Cardiac septum (tissue), 1 donor: ENCODE data around the gene RHBDF1. TPM values are rescaled to one million over a fixed set of nuclear protein-coding genes. Genes with fewer than 3 reads are reported as not detected.
A peak's percentile ranks its signal among the peaks of the same experiment; 100 is the strongest.
"Not testable (repeated sequence)": the region's sequence is repeated elsewhere in the genome, so short reads cannot be mapped to it uniquely, and the experiment has no call there.

ENCODE experiments used
- DNase-seq: peaks from one replicate; pipeline ENCODE4 v3.0.0-alpha.2; 2020; ENCODE audit warnings: low spot score
- intact Hi-C: fragments of 100-400 bp; cut with DNase I; formaldehyde crosslinking; loops from one replicate; pipeline ENCODE4 v1.14.0; 2022
- total RNA-seq: library from RNA; stranded (reverse); fragmentation: NEBNext Ultra II Directional; extraction: Animal tissue kit (Norgen Biotek cat#: 25700); gene quantifications from one replicate; pipeline ENCODE4 v1.2.1, GENCODE V29; 2021
- donor health status: DM: no; HTN: no; CAD: no.

The RHBDF1 gene
- total RNA-seq, 1 donor from 2014 or later: 31.4 TPM

GRCh38 chr16:62968-63391, 9.5 kb downstream of the RHBDF1 start:
- no peak for DNase-seq
- intact Hi-C loops: no loop called here

- intact Hi-C loops: no loop called here
- no peak for DNase-seq
These were observed 10.0 kb downstream of the RHBDF1 start for GRCh38 chr16:62283-62967.

- DNase-seq: no peak
- intact Hi-C loops: no loop called here
These were observed 10.6 kb downstream of the RHBDF1 start for GRCh38 chr16:61879-62281.

DNA sequence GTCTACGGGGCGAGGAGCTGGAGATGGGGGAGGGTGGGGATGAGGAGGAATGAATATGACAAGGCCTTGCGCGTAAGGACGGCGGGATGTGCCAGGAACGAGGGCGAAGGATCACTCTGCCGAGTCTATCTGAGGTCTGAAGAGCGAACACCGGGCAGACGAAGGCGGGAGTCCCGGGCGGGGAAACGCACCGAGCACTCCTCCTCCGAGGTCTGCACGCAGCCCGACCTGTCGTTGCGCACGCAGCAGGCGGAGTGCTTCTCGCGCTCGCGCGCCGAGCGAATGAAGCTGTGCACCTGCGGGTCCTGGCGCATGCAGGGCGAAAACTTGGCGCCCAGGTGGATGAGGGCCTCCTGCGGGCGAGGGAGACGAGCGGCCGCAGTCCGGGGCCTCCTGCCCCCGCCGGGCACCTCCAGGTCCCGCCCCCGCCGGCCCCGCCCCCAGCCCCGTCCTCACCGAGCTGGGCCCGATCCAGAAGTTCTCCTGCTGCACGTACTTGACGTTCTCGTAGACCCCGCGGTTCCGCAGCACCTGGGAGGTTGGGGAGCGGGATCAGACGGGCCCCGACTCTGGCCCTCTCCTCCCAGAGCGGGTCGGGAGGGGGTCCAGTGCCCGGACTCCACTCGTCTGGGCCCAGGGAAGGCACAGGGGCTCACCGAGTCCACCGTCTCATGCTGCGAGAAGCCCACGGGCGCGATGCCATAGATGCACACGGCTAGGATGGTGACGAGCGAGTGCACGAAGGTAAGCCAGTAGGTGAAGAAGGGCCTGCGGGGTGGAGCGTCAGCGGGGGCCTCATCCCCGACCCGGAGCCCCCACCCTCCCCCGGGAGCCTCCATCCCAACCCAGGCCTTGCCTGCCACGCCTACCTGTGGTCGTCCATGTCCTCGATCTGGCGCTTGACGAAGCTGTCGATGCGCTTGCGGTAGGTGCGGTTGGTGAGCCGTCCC, 11.2 kb downstream of the RHBDF1 start:
- intact Hi-C loops: no loop called here
- no peak for DNase-seq

DNA sequence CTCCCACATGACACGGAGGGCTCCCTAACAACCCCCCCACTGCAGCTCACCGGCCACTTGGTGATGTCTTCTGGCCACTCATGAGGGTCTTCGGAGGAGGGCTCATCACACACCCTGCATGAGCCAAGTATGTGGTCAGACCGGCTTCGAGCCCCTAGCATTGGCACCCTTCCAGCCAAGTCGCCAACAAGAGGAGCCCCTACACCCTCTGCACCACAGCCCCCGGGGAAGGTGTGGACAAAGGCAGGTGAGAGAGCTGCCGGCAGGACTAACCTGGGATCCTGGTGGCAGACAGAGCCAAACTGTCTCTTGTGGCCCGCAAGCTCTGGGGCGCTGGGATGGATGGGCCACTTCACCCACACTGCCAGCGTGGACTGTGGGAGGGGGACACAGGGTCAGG, 12.3 kb downstream of the RHBDF1 start:
- no peak for DNase-seq
- intact Hi-C loops: no loop called here

- intact Hi-C loops: no loop called here
- no peak for DNase-seq
These were observed 12.9 kb downstream of the RHBDF1 start for GRCh38 chr16:59440-60059.

GRCh38 chr16:58491-59439, 13.7 kb downstream of the RHBDF1 start:
- DNase-seq: no peak
- intact Hi-C loops: no loop called here

DNA sequence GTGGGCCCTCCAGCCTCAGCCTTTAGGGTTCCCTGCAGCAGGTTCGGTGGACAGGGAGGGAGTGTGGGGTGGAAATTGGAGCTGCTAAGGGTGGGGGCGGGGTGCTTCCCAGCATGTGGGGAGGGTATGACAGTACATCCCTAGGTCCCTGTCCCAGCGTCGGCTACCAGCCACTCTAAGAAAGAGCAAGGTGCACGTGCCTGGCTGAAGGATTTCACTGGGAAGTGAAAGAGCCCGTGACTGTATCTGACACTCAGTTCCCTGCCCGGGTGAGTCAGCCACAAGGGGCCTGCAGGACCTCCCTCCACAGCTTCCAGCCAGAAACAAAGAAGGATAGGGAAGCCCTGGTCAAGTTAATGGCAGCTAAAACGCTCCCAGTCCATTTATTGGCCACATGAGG, 14.7 kb downstream of the RHBDF1 start:
- no peak for DNase-seq
- intact Hi-C loops: no loop called here

GRCh38 chr16:56231-56927, 16.1 kb downstream of the RHBDF1 start:
- no peak for DNase-seq
- intact Hi-C loops: no loop called here

DNA sequence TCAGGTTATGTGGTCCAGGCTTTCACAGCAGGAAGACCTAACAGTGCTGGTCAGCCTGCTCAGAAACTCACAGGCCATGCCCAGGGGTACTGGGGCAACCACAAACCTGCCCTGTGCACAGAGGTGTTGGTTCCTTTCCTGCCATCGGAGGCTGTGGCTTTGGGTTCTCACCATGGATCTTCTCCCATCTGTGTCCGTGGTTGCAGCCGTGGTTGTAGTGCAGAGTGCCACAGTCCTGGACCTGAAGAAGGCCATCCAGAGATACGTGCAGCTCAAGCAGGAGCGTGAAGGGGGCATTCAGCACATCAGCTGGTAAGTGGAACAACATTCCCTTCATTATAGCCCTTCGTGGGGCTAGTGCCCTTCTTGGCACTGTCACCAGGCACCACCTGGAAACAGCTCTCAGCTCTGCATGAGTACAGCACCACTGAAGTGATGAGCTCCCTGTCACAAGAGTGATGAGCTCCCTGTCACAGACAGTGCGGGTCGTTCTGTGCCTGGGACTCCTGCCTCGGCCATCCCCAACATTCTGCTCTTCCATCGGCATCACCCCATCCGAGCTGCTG, 16.8 kb downstream of the RHBDF1 start:
- intact Hi-C loops: no loop called here
- DNase-seq: no peak

DNA sequence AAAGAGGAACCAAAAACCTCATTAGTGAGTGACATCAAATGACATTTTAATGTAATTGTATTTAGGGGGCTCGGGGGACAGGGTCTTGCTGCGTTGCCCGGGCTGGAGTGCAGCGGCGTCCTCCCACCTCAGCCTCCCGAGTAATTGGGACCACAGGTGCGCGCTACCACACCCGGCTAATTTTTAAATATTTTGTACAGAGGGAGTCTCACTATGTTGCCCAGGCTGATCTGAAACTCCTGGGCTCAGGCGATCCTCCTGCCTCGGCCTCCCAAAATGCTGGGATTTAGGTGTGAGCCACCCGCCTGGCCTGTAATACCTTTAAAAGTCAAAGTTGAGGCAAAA, 18.2 kb downstream of the RHBDF1 start:
- no peak for DNase-seq
- intact Hi-C loops: no loop called here

- intact Hi-C loops: no loop called here
- peak; percentile 100 for DNase-seq
These were observed 18.8 kb downstream of the RHBDF1 start, which contains the start of the genes POLR3K and SNRNP25 for GRCh38 chr16:53346-54236. TSS of gene POLR3K (minus strand) at chr16:53608. CDS start at chr16:53586, 22 bp downstream. TSS of gene SNRNP25 (plus strand) at chr16:53828. CDS start at chr16:54017, 189 bp downstream.

- no peak for DNase-seq
- intact Hi-C loops: no loop called here
These were observed 21.5 kb downstream of the RHBDF1 start for GRCh38 chr16:50769-51591.

DNA sequence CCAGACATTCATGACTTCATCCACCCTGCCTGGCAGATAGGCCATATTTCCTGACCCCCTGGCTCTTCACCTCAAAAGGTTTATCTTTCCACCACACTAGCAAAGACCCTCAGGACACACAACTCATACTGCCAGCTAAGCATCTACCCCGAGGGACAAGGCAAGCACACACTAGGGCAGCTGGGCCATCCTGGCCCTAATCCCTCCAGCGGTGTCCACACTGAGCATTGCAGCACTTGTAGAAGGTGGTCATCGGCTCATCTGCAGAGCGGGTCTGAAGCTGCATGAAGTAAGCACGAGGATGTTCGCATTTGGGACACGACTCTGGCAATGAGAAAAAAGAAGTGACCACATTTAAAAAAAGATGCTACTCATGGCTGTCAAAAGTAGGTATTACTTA, 25.2 kb downstream of the RHBDF1 start:
- no peak for DNase-seq

DNA sequence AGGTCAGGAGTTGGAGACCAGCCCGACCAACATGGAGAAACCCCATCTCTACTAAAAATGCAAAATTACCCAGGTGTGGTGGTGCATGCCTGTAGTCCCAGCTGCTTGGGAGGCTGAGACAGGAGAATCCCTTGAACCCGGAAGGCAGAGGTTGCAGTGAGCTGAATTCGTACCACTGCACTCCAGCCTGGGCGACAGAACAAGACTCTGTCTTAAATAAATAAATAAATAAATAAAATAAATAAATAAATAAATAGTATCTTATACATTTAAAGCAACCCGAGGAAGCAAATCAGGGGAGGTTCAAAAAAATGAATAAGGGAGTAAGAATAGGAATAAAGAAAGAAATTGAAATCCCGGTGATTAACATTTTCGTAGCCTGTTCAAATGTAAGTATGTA, 25.9 kb downstream of the RHBDF1 start:
- intact Hi-C loops, DNase-seq: not testable (repeated sequence)

More for the DNA sequence above, 25.2 kb downstream of the RHBDF1 start:
- intact Hi-C loops: no loop called here

DNA sequence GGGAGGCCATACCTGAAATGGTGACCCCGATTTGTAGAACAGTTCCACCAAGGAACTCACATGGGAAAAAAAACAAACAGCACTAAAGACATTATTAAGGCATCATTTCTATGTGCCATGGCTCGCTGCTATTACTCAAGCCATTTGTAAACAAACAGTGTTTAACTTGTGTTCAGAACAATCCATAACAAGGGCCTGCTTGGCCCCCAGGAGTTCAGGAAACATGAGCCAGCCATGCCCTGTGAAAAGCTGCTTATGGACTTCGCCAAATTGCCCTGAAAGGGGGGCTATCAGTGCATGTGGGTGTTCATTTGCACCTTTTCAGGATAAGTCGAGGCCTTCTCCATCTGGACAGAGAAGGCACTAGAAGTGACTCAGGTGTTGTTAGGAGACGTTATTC, 27.0 kb downstream of the RHBDF1 start:
- intact Hi-C loops: no loop called here
- DNase-seq: no peak

DNA sequence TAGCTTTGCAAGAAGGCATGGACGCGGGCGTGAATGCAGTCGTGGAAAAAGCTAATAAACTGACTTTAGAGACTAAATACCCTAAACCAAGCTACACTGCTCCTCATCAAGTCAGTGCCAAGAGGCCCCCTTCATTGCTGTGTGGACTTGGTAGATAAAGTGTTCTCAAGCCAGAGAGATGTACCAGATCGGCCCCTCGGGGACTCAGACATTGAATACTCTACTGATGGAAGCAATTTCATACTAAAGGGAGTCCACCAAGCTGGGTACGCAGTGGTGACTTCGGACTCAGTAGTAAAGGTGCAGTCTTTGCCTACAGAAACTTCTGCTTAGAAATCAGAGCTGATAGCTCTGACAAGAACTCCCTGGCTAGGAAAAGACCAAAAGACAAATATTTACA, 27.8 kb downstream of the RHBDF1 start:
- no peak for DNase-seq
- intact Hi-C loops: no loop called here
